Upper lobe of left lung (tissue), 4 donors: Measurements from ENCODE around the gene CFAP157.

ENCODE experiments used
- POLR2A ChIP-seq, 4 donors: fragments of 450-650 bp; IDR thresholded peaks; one replicate each; pipeline ENCODE4 v1.5.1; 2016 to 2017; ENCODE audit warnings: antibody characterized with exemption in 4 of 4, mild to moderate bottlenecking in 2 of 4
- POLR2AphosphoS5 ChIP-seq, 2 donors: sonication (generic); formaldehyde crosslinking; IDR thresholded peaks; one replicate each; pipeline ENCODE4 v1.5.1; 2017; ENCODE audit warnings: antibody characterized with exemption in 2 of 2
- TF ChIP-seq, protein P1 (sequence below), 6 experiments: fragments of 450-650 bp in 4 of 6; fragments of 200-600 bp in 2 of 6; sonication (generic) in 2 of 6; IDR thresholded peaks; one replicate each; pipeline ENCODE4 v1.5.1; 2016 to 2019; ENCODE audit warnings: antibody characterized with exemption in 6 of 6

DNA sequence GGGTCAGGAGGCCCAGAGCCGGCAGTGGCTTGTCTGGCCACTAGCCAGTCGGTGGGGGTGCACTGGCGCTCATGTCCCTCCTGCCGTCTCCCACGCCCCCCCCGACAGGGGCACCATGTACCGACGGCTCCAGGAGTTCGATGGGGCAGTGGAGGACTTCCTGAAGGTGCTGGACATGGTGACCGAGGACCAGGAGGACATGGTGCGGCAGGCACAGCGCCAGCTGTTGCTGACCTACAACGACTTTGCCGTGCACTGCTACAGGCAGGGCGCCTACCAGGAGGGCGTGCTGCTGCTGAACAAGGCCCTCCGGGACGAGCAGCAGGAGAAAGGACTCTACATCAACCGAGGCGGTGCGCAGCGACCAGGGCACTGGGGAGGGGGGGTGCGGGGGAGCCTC, 17.2 kb downstream of the CFAP157 start:
- TF ChIP-seq, protein P1, sequence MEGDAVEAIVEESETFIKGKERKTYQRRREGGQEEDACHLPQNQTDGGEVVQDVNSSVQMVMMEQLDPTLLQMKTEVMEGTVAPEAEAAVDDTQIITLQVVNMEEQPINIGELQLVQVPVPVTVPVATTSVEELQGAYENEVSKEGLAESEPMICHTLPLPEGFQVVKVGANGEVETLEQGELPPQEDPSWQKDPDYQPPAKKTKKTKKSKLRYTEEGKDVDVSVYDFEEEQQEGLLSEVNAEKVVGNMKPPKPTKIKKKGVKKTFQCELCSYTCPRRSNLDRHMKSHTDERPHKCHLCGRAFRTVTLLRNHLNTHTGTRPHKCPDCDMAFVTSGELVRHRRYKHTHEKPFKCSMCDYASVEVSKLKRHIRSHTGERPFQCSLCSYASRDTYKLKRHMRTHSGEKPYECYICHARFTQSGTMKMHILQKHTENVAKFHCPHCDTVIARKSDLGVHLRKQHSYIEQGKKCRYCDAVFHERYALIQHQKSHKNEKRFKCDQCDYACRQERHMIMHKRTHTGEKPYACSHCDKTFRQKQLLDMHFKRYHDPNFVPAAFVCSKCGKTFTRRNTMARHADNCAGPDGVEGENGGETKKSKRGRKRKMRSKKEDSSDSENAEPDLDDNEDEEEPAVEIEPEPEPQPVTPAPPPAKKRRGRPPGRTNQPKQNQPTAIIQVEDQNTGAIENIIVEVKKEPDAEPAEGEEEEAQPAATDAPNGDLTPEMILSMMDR (IDR thresholded peaks at IDR 0.05) = no peak
- no peak for TF ChIP-seq POLR2AphosphoS5 (IDR thresholded peaks at IDR 0.05)
- no peak for TF ChIP-seq POLR2A (IDR thresholded peaks at IDR 0.05)
